PC-3 (cell line): ENCODE results near the gene SETD1B. TPM values are rescaled to one million over a fixed set of nuclear protein-coding genes. Genes with fewer than 3 reads are reported as not detected.

Experiments
- ATAC-seq: fragments of 200-7000 bp; cut with Tn5 transposase; 2 replicates; pipeline ENCODE4 v1.9.1; 2020; ENCODE audit warnings: mild to moderate bottlenecking, moderate library complexity
- BruUV-seq: library from RNA; stranded (reverse); fragments of 400-500 nt; replicated peaks from 2 replicates; lab custom pipeline; 2021; lab: Mats Ljungman, UMichigan
- CTCF ChIA-PET: fragments of 300-600 bp; sonication (Branson Sonifier 250); formaldehyde crosslinking; loops from one replicate; lab custom pipeline; 2022; ENCODE audit warnings: antibody characterized with exemption; lab: Charles Lee
- POLR2A ChIA-PET: fragments of 300-600 bp; sonication (Branson Sonifier 250); formaldehyde crosslinking; loops from one replicate; lab custom pipeline; 2022; ENCODE audit warnings: antibody characterized with exemption; ENCODE audit not compliant: unreplicated experiment; lab: Charles Lee
- DNase-seq: peaks from one replicate; pipeline ENCODE4 v3.0.0-alpha.2; 2015
- H2AFZ ChIP-seq: fragments of 300-600 bp; sonication (generic); 2 replicates; pipeline ENCODE4 v1.6.0; 2016; ENCODE audit warnings: antibody characterized with exemption, low read length
- H3F3A ChIP-seq: fragments of 300-600 bp; sonication (generic); one replicate; pipeline ENCODE4 v1.6.0; 2017; ENCODE audit warnings: antibody characterized with exemption, low read length, control low read depth, mild to moderate bottlenecking; ENCODE audit not compliant: unreplicated experiment
- H3K27ac ChIP-seq: fragments of 300-600 bp; sonication (generic); 2 replicates; pipeline ENCODE4 v1.5.1; 2016; ENCODE audit warnings: mild to moderate bottlenecking, low read length
- H3K27me3 ChIP-seq: fragments of 300-600 bp; sonication (generic); 2 replicates; pipeline ENCODE4 v1.6.1; 2016; ENCODE audit warnings: low read length, mixed read lengths
- H3K36me3 ChIP-seq: fragments of 300-600 bp; sonication (generic); 2 replicates; pipeline ENCODE4 v1.6.1; 2016; ENCODE audit warnings: low read depth, mixed run types, low read length, mixed read lengths
- H3K4me1 ChIP-seq: fragments of 300-600 bp; sonication (generic); 2 replicates; pipeline ENCODE4 v1.5.1; 2016; ENCODE audit warnings: low read length; ENCODE audit not compliant: insufficient read depth
- H3K4me2 ChIP-seq: fragments of 300-600 bp; sonication (generic); 2 replicates; pipeline ENCODE4 v1.6.0; 2016; ENCODE audit warnings: low read length
- H3K4me3 ChIP-seq: fragments of 300-600 bp; sonication (generic); 2 replicates; pipeline ENCODE4 v1.5.1; 2016; ENCODE audit warnings: mild to moderate bottlenecking, low read length, mixed read lengths
- H3K79me2 ChIP-seq: fragments of 300-600 bp; sonication (generic); 2 replicates; pipeline ENCODE4 v1.6.1; 2017; ENCODE audit warnings: low read length, mixed read lengths
- H3K9ac ChIP-seq: fragments of 300-600 bp; sonication (generic); 2 replicates; pipeline ENCODE4 v1.6.0; 2016; ENCODE audit warnings: mild to moderate bottlenecking, low read length
- H3K9me2 ChIP-seq: fragments of 300-600 bp; sonication (generic); replicated peaks from 2 replicates; pipeline ENCODE4 v1.6.1; 2016; ENCODE audit warnings: mixed run types, low read length, mixed read lengths
- H3K9me3 ChIP-seq: fragments of 300-600 bp; sonication (generic); 2 replicates; pipeline ENCODE4 v1.6.1; 2016; ENCODE audit warnings: low read length, mixed read lengths
- H4K20me1 ChIP-seq: fragments of 300-600 bp; sonication (generic); 2 replicates; pipeline ENCODE4 v1.6.1; 2016; ENCODE audit warnings: low read length, mixed read lengths
- CTCF ChIP-seq: fragments of 300-600 bp; sonication (generic); conservative IDR thresholded peaks from 2 replicates; pipeline ENCODE4 v1.5.1; 2017; ENCODE audit warnings: antibody characterized with exemption, low read depth, mild to moderate bottlenecking, low read length
- EZH2 ChIP-seq: fragments of 300-600 bp; sonication (generic); IDR thresholded peaks from one replicate; pipeline ENCODE4 v1.6.1; 2017; ENCODE audit warnings: antibody characterized with exemption, mild to moderate bottlenecking, low read length; ENCODE audit not compliant: unreplicated experiment
- EZH2phosphoT487 ChIP-seq: fragments of 300-600 bp; sonication (generic); IDR thresholded peaks from 2 replicates; pipeline ENCODE4 v1.6.1; 2018; ENCODE audit warnings: mild to moderate bottlenecking, antibody characterized with exemption, low read length, borderline replicate concordance
- intact Hi-C: fragments of 100-400 bp; cut with micrococcal nuclease; formaldehyde crosslinking; loops from 2 replicates; pipeline ENCODE4 v1.9.0; 2023
- total RNA-seq: library from RNA; depleted of rRNA; stranded (reverse); fragments of >200 nt; gene quantifications from 2 replicates; pipeline ENCODE4 v1.2.3, GENCODE V29; 2014

SETD1B gene
- total RNA-seq, 1 experiment from 2014 or later: 7.5 TPM

GRCh38 chr12:121805171-121806008, 1.6 kb downstream of the SETD1B start:
- H3K79me2 ChIP-seq: peaks cover 92% of the 10 kb centered on the region
- no TSS peak for BruUV-seq
- peaks cover 4% of the 10 kb centered on the region; the same call in 1 of the 2 replicates for H4K20me1 ChIP-seq
- no peaks in the 10 kb centered on the region for H3K9me3 ChIP-seq
- H3K36me3 ChIP-seq: peaks cover 11% of the 10 kb centered on the region; the same call in 1 of the 2 replicates
- intact Hi-C loops: no loop called here
- POLR2A ChIA-PET: interaction anchor here (0.6 to 0.7 kb wide), 2 partner anchors 21 to 119 kb away, joined by 3 to 4 read pairs; no protein-coding TSS in a partner anchor
- ATAC-seq (no peak), DNase-seq (peak; percentile 23)
- H3K27ac ChIP-seq: 0 out of 2 replicates have a peak overlapping the region, but pooled peaks have one; percentile 18
- peak overlapping the region; percentile 85 for H3K4me2 ChIP-seq
- peak overlapping the region; percentile 71 for H3K4me3 ChIP-seq
- H2AFZ ChIP-seq: peak overlapping the region; percentile 56; the same call in 1 of the 2 replicates
- CTCF ChIA-PET: interaction anchor here (2.7 kb wide), 1 partner anchor 10 kb away, joined by 29 read pairs; no protein-coding TSS in a partner anchor
- no peaks in the 10 kb centered on the region for H3F3A ChIP-seq
- no peaks in the 10 kb centered on the region for H3K27me3 ChIP-seq
- TF ChIP-seq EZH2phosphoT487: no peak
- peak overlapping the region; percentile 79 for H3K9ac ChIP-seq
- H3K4me1 ChIP-seq: peaks cover 27% of the 10 kb centered on the region
- H3K9me2 ChIP-seq: no peaks in the 10 kb centered on the region

GRCh38 chr12:121806009-121806545, 2.3 kb downstream of the SETD1B start:
- DNase-seq: no peak
- Histone ChIP-seq H4K20me1 (peaks cover 9% of the 10 kb centered on the region; the same call in 1 of the 2 replicates), H3K36me3 (peaks cover 15% of the 10 kb centered on the region; the same call in 1 of the 2 replicates), H2AFZ (peak overlapping the region; percentile 25; the same call in 1 of the 2 replicates), H3K9me2 (no peaks in the 10 kb centered on the region), H3K9me3 (no peaks in the 10 kb centered on the region), H3K27ac (no peak overlapping the region), H3K4me1 (peaks cover 30% of the 10 kb centered on the region), H3K4me3 (peak overlapping the region; percentile 71), H3F3A (no peaks in the 10 kb centered on the region), H3K9ac (peak overlapping the region; percentile 79), H3K27me3 (no peaks in the 10 kb centered on the region), H3K79me2 (peaks cover 94% of the 10 kb centered on the region), H3K4me2 (peak overlapping the region; percentile 85)
- TF ChIP-seq EZH2 (no peak), CTCF (no peak), EZH2phosphoT487 (no peak)
- ATAC-seq: no peak
- ChIA-PET POLR2A (interaction anchor here (0.6 kb wide), 1 partner anchor 22 kb away, joined by 4 read pairs; no protein-coding TSS in a partner anchor), CTCF (interaction anchor here (2.7 kb wide), 1 partner anchor 11 kb away, joined by 29 read pairs; no protein-coding TSS in a partner anchor)
- no TSS peak for BruUV-seq
- intact Hi-C loops: no loop called here
